GM12878 (cell line): ENCODE results near the gene SKAP1. TPM values are rescaled to one million over a fixed set of nuclear protein-coding genes. Genes with fewer than 3 reads are reported as not detected.

ENCODE experiments used
- ASH2L ChIP-seq: fragments of 300-600, 200-600 bp; sonication (generic); IDR thresholded peaks from 2 replicates; pipeline ENCODE4 v1.6.1; 2017; ENCODE audit warnings: low read depth, mild to moderate bottlenecking, borderline replicate concordance
- BCL11A ChIP-seq: IDR thresholded peaks from 2 replicates; pipeline ENCODE4 v1.6.1; 2011; ENCODE audit warnings: low read depth, low read length
- BHLHE40 ChIP-seq, 2 experiments: fragments of 450-650 bp in 1 of 2; IDR thresholded peaks; 2 replicates each; pipeline ENCODE4 v1.6.1; 2011 to 2017; ENCODE audit warnings: low read depth in 2 of 2, borderline replicate concordance in 1 of 2, improper control_type of control experiment in 1 of 2, low read length in 1 of 2, mild to moderate bottlenecking in 1 of 2
- BMI1 ChIP-seq: fragments of 450-650 bp; IDR thresholded peaks from 2 replicates; pipeline ENCODE4 v1.6.1; 2016; ENCODE audit warnings: mild to moderate bottlenecking, moderate library complexity, borderline replicate concordance
- CHD1 ChIP-seq: IDR thresholded peaks from 2 replicates; pipeline ENCODE4 v1.6.1; 2012; ENCODE audit warnings: low read depth, low read length, improper control_type of control experiment
- E4F1 ChIP-seq: fragments of 450-650 bp; IDR thresholded peaks from 2 replicates; pipeline ENCODE4 v1.6.1; 2018; ENCODE audit warnings: borderline replicate concordance, mild to moderate bottlenecking; ENCODE audit not compliant: partially characterized antibody
- ESRRA ChIP-seq: IDR thresholded peaks from 2 replicates; pipeline ENCODE4 v1.6.1; 2012; ENCODE audit warnings: mild to moderate bottlenecking, low read length, improper control_type of control experiment
- EZH2 ChIP-seq: IDR thresholded peaks from 2 replicates; pipeline ENCODE4 v1.6.1; 2012; ENCODE audit warnings: low read depth, mild to moderate bottlenecking, control low read depth, inconsistent platforms, low read length, borderline replicate concordance; ENCODE audit not compliant: control insufficient read depth
- GATAD2B ChIP-seq: fragments of 450-650 bp; conservative IDR thresholded peaks from 2 replicates; pipeline ENCODE4 v1.6.1; 2017; ENCODE audit warnings: low read depth, mild to moderate bottlenecking, moderate library complexity
- HDAC6 ChIP-seq: fragments of 200-600 bp; sonication (generic); IDR thresholded peaks from one replicate; pipeline ENCODE4 v1.8.0; 2017; ENCODE audit warnings: antibody characterized with exemption; ENCODE audit not compliant: unreplicated experiment
- JUNB ChIP-seq: IDR thresholded peaks from 2 replicates; pipeline ENCODE4 v1.6.1; 2016; ENCODE audit warnings: antibody characterized with exemption, mild to moderate bottlenecking
- KAT2A ChIP-seq: conservative IDR thresholded peaks from 2 replicates; pipeline ENCODE4 v1.6.1; 2011; ENCODE audit warnings: low read depth, low read length; ENCODE audit not compliant: control insufficient read depth
- MXI1 ChIP-seq: fragments of 150-350 bp; IDR thresholded peaks from 2 replicates; pipeline ENCODE4 v1.6.1; 2011; ENCODE audit warnings: low read depth, mild to moderate bottlenecking, inconsistent platforms, low read length, improper control_type of control experiment
- NFXL1 ChIP-seq: fragments of 450-650 bp; IDR thresholded peaks from 2 replicates; pipeline ENCODE4 v1.6.1; 2017; ENCODE audit warnings: antibody characterized with exemption, mild to moderate bottlenecking, borderline replicate concordance
- NR2C1 ChIP-seq: fragments of 450-650 bp; IDR thresholded peaks from 2 replicates; pipeline ENCODE4 v1.6.1; 2017; ENCODE audit warnings: antibody characterized with exemption, mild to moderate bottlenecking, moderate library complexity
- POLR2AphosphoS2 ChIP-seq: IDR thresholded peaks from 2 replicates; pipeline ENCODE4 v1.6.1; 2011; ENCODE audit warnings: low read depth, mild to moderate bottlenecking, low read length, improper control_type of control experiment, moderate library complexity
- RB1 ChIP-seq: fragments of 450-650 bp; formaldehyde crosslinking; IDR thresholded peaks from 2 replicates; pipeline ENCODE4 v1.6.1; 2017; ENCODE audit warnings: mild to moderate bottlenecking, borderline replicate concordance
- SMARCA5 ChIP-seq: fragments of 450-650 bp; IDR thresholded peaks from 2 replicates; pipeline ENCODE4 v1.6.1; 2017; ENCODE audit warnings: mild to moderate bottlenecking
- TAF1 ChIP-seq: IDR thresholded peaks from 2 replicates; pipeline ENCODE4 v1.6.1; 2011; ENCODE audit warnings: mild to moderate bottlenecking, low read depth, low read length, borderline replicate concordance
- ZNF274 ChIP-seq: IDR thresholded peaks from one replicate; pipeline ENCODE4 v1.8.0; 2011; ENCODE audit not compliant: insufficient read length, insufficient read depth
- polyA plus RNA-seq, 11 experiments: library from polyadenylated mRNA; depleted of rRNA in 4 of 11; unstranded in 6 of 11; stranded (reverse) in 5 of 11; fragments of >200 nt; fragmentation: Nextera tagmentation in 4 of 11; fragmentation: Illumina TruSeq in 1 of 11; extraction: Ambion mirVana in 4 of 11; extraction: Trizol in 1 of 11; gene quantifications; 1 replicate in 1 of 11; 2 replicates in 10 of 11; pipeline versions ENCODE4 v1.2.1 to v1.2.3, GENCODE V29; 2011 to 2016; ENCODE audit warnings: inconsistent platforms in 2 of 11, missing spikeins in 2 of 11, low read depth in 1 of 11
- total RNA-seq, 4 experiments: library from RNA; depleted of rRNA in 3 of 4; stranded (reverse); fragments of >200 nt in 3 of 4; fragmentation: Illumina TruSeq in 1 of 4; extraction: Trizol in 1 of 4; gene quantifications; 2 replicates each; pipeline versions ENCODE4 v1.2.1 to v1.2.3, GENCODE V29; 2013 to 2021
- TF ChIP-seq, protein P1 (sequence below): fragments of 450-650 bp; IDR thresholded peaks from 2 replicates; pipeline ENCODE4 v1.6.1; 2017; ENCODE audit warnings: mild to moderate bottlenecking, low read depth, inconsistent platforms; ENCODE audit not compliant: poor library complexity, severe bottlenecking

SKAP1 gene
- total and polyA plus RNA-seq, 10 of the 15 experiments (the other 5 are each of a cell fraction or from before 2014, with no cell fraction given) = 17.1 to 97.6 (median 35.9) TPM

DNA sequence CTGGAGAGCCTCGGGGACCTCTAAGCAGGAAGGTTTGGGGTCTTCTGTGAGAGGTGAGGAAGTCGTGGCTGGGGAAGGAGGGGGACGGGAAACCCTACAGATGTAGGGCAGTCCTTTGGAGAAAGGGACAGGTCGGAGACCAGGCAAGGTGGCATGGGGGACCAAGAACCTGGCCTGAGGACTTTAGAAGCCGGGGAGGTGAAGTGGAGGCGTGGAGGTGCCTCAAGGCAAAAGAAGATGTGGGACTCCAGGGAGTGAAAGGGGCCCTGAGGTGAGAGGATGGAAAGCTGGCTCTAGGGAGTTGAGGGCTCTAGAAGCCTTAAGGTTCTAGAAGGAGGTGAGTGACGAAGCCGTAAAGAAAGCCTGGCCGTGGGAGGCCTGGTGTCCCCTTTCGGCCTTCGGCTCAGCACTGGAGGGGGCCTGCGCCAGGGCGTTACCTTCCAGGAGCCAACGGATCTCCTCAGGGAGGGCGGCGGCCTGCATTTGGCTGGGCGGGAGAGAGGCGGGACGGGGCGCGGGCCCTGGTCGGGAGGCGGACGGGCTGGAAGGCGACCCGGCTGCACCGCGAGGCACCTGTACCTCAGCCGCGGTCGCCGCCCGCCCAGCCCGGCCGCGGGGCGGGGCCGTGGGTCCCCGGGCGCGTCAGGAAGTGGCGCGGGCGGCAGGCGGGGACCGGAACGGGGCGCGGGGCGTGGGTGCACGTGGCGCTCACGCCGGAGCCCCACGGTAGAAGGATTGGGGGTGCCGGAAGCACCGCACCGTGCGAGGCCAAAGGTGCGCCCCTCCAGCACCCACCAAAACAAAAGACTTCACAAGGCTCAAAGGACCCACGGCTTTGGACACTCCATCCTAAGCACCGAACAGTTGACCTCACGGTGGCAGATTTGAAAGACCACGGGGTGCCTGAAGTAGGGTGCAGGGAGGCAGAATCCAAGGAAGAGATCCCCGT is at the start of gene SKAP1 (continued):
- TF ChIP-seq NFXL1 (no peak), BHLHE40 (IDR thresholded peaks at IDR 0.05; ENCODE audit: borderline replicate concordance in 1 of 2, low read depth in 2 of 2, low read length in 1 of 2) (peak; percentile 94 to 98), MXI1 (peak; percentile 88), KAT2A (no peak), TAF1 (peak; percentile 51; the same call in 1 of the 2 replicates), SMARCA5 (peak; percentile 65; the same call in 1 of the 2 replicates), JUNB (no peak), GATAD2B (peak; percentile 98), ASH2L (no peak), NR2C1 (peak; percentile 20; the same call in 1 of the 2 replicates), HDAC6 (no peak), EZH2 (no peak), BMI1 (no peak), POLR2AphosphoS2 (peak; percentile 33; the same call in 1 of the 2 replicates), RB1 (peak; percentile 84; the same call in 1 of the 2 replicates), BCL11A (0 out of 2 replicates have a peak, but pooled peaks have one; percentile 1), CHD1 (no peak), ESRRA (no peak), E4F1 (peak; percentile 28), ZNF274 (no peak)
- TF ChIP-seq, protein P1, sequence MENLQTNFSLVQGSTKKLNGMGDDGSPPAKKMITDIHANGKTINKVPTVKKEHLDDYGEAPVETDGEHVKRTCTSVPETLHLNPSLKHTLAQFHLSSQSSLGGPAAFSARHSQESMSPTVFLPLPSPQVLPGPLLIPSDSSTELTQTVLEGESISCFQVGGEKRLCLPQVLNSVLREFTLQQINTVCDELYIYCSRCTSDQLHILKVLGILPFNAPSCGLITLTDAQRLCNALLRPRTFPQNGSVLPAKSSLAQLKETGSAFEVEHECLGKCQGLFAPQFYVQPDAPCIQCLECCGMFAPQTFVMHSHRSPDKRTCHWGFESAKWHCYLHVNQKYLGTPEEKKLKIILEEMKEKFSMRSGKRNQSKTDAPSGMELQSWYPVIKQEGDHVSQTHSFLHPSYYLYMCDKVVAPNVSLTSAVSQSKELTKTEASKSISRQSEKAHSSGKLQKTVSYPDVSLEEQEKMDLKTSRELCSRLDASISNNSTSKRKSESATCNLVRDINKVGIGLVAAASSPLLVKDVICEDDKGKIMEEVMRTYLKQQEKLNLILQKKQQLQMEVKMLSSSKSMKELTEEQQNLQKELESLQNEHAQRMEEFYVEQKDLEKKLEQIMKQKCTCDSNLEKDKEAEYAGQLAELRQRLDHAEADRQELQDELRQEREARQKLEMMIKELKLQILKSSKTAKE = no peak
